WERI-Rb-1 (cell line): ENCODE data around the gene CPOX.
"Not testable (repeated sequence)": the region's sequence is repeated elsewhere in the genome, so short reads cannot be mapped to it uniquely, and the experiment has no call there.

Source experiments
- DNase-seq: peaks from one replicate; pipeline ENCODE4 v3.0.0-alpha.2; 2020
- H3K27ac ChIP-seq: fragments of 250-450 bp; sonication (Bioruptor Pico); 2 replicates; pipeline ENCODE4 v1.5.1; 2020; ENCODE audit warnings: mild to moderate bottlenecking, moderate library complexity
- H3K27me3 ChIP-seq: fragments of 250-450 bp; sonication (Bioruptor Pico); 2 replicates; pipeline ENCODE4 v1.5.1; 2021; ENCODE audit warnings: mild to moderate bottlenecking, low read depth, moderate library complexity; ENCODE audit not compliant: insufficient read depth, severe bottlenecking
- H3K36me3 ChIP-seq: fragments of 250-450 bp; sonication (Bioruptor Pico); 2 replicates; pipeline ENCODE4 v1.5.1; 2020; ENCODE audit warnings: mild to moderate bottlenecking, moderate library complexity
- H3K4me3 ChIP-seq: 2 replicates; pipeline ENCODE4 v1.5.1; 2011; ENCODE audit warnings: low read depth, mild to moderate bottlenecking, control low read depth, low read length
- H3K9me3 ChIP-seq: fragments of 250-450 bp; sonication (Bioruptor Pico); 2 replicates; pipeline ENCODE4 v1.5.1; 2021; ENCODE audit warnings: mild to moderate bottlenecking, moderate library complexity; ENCODE audit not compliant: severe bottlenecking
- CTCF ChIP-seq: IDR thresholded peaks from 2 replicates; pipeline ENCODE4 v1.5.1; 2011; ENCODE audit warnings: low read depth, mild to moderate bottlenecking, control low read depth, inconsistent platforms, low read length

The CPOX gene

DNA sequence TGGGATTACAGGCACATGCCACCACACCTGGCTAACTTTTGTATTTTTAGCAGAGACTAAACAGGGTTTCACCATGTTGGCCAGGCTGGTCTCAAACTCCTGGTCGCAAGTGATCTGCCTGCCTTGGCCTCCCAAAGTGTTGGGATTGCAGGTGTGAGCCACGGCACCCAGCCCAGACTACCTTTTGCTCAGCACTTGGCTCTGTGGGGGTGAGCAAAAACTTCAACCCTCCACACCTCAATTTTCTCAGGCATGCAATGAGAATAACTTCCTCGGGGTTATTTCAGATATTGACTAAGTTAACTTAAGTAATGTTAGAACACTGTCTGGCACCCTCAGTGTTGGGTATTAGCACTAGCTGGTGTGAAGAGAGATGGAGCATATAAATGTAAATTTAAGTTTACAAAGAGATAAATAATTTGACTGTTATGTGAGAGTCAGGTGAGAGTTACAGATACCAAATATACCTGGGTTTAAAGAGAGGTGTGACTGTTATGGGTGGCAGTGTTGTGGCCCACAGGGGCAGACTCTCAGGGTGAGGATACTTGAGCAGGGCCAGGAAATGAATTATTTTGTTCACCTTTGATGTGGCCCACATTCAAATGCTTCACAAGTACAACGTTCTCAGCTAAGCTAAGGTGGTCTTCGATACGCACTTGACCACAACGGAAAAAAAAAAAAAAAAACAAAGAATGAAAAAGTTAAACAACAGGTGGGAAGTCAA, 29.0 kb downstream of the CPOX start:
- H3K36me3 ChIP-seq, result no peaks in the 10 kb centered on the region
- no peaks in the 10 kb centered on the region for H3K9me3 ChIP-seq
- no peaks in the 10 kb centered on the region for H3K27me3 ChIP-seq
- H3K4me3 ChIP-seq, result no peak overlapping the region
- no peak for DNase-seq
- H3K27ac ChIP-seq, result no peak overlapping the region
- no peak for TF ChIP-seq CTCF

GRCh38 chr3:98563661-98564281, 29.6 kb downstream of the CPOX start:
- TF ChIP-seq CTCF, result no peak
- DNase-seq, result no peak
- no peak overlapping the region for H3K27ac ChIP-seq
- no peaks in the 10 kb centered on the region for H3K36me3 ChIP-seq
- H3K9me3 ChIP-seq, result no peaks in the 10 kb centered on the region
- H3K27me3 ChIP-seq, result no peaks in the 10 kb centered on the region
- H3K4me3 ChIP-seq, result no peak overlapping the region

DNA sequence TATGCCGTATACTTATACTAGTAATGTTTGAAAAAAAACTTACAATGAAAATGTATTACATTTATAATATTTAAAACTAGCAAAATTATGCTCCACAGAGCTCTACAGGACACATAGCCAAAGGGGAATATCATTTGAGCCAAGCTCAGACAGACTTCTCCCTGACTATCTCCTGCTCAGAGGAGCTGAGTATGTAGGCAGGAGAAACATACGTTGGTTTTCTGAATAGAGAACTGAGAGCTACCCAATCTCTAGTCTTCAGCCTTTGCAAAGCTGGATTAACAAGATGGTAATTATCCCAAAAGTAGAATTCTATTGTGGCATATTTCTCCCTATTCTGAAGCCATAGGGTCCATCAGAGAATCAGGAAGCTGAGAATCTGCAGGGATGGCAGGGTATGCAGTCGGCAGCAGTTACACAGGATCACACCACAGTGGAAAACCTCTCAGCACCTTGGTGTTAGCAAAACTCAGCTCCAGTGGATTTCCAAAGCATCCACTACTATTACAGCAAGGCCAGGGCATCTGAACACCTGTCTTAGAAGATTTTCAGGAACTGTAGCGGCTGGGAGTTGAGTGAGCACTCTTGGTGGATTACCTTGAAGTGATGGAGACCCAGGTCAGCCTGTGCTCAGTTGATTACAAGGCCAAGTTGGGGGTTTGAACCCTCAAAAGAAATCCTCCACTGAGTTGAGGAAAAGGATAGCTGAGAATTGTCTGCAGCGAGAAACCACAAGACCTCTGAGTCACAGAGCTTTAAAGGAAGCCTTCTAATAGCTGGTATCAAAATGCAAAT, 31.5 kb downstream of the CPOX start:
- no peak for DNase-seq
- Histone ChIP-seq H3K27me3 (no peaks in the 10 kb centered on the region), H3K9me3 (no peaks in the 10 kb centered on the region), H3K27ac (no peak overlapping the region), H3K36me3 (no peaks in the 10 kb centered on the region), H3K4me3 (no peak overlapping the region)
- TF ChIP-seq CTCF, result no peak

DNA sequence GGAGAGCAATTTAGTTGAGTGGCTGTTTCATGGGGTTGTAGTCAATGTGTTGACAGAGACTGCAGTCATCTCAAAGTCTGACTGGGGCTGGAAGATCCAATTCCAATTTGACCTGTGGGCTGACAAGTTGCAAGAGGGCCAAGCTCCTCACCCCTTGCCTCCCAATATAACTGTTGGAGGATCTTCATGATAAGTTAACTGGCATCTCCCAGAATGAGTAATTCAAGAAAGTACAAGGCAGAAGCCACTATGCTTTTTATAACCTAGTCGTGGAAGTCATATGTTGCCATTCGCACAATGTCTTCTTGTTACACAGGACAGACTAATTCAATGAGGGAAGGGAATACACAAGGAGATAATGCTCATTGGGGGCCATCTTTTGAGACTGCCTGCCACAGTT, 32.5 kb downstream of the CPOX start:
- TF ChIP-seq CTCF, result no peak
- DNase-seq, result no peak
- Histone ChIP-seq H3K9me3 (no peaks in the 10 kb centered on the region), H3K4me3 (no peak overlapping the region), H3K27ac (no peak overlapping the region), H3K27me3 (no peaks in the 10 kb centered on the region), H3K36me3 (no peaks in the 10 kb centered on the region)

DNA sequence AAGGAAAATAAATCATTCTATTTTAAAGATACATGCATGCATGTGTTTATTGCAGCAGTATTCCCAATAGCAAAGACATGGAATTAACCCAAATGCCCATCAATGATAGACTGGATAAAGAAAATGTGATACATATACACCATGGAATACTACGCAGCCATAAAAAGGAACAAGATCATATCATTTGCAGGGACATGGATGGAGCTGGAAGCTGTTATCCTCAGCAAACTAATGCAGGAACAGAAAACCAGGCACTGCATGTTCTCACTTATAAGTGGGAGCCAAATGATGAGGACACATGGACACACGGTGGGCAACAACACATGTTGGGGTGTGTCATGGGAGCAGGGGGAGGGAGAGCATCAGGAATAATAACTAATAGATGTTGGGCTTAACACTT, 33.6 kb downstream of the CPOX start:
- H3K27me3 ChIP-seq, H3K36me3 ChIP-seq, H3K27ac ChIP-seq, DNase-seq, H3K9me3 ChIP-seq, H3K4me3 ChIP-seq: not testable (repeated sequence)

GRCh38 chr3:98558100-98558827, 35.1 kb downstream of the CPOX start:
- Histone ChIP-seq H3K36me3 (no peaks in the 10 kb centered on the region), H3K9me3 (no peaks in the 10 kb centered on the region), H3K4me3 (no peak overlapping the region), H3K27me3 (no peaks in the 10 kb centered on the region), H3K27ac (no peak overlapping the region)
- TF ChIP-seq CTCF, result no peak
- no peak for DNase-seq
